H1 (cell line): ENCODE results near the gene TCP11. TPM values are rescaled to one million over a fixed set of nuclear protein-coding genes. Genes with fewer than 3 reads are reported as not detected.

Experiments used
- CTCF ChIA-PET: fragments of 300-600 bp; sonication (Branson Sonifier 250); formaldehyde crosslinking; loops from one replicate; lab custom pipeline; 2021; ENCODE audit not compliant: partially characterized antibody; lab: Charles Lee
- POLR2A ChIA-PET: fragments of 300-600 bp; sonication (Branson Sonifier 250); formaldehyde crosslinking; loops from one replicate; lab custom pipeline; 2021; ENCODE audit warnings: inconsistent platforms; ENCODE audit not compliant: partially characterized antibody; lab: Charles Lee
- DNase-seq, 2 experiments: peaks; one replicate each; pipeline versions ENCODE4 v3.0.0 to v3.0.0-alpha.2; 2010 to 2022; ENCODE audit warnings: low spot score in 2 of 2, low read depth in 1 of 2, mixed read lengths in 1 of 2
- FAIRE-seq: peaks from 2 replicates; lab custom pipeline; 2011; peaks lifted over from hg19 to GRCh38; lab: Jason Lieb, UNC
- H2AFZ ChIP-seq: 2 replicates; pipeline ENCODE4 v1.8.1; 2012; ENCODE audit warnings: low read length, inconsistent platforms
- H2AK5ac ChIP-seq: 2 replicates; pipeline ENCODE4 v1.6.1; 2013; ENCODE audit warnings: low read depth, low read length
- H2BK120ac ChIP-seq: replicated peaks from 2 replicates; pipeline ENCODE3; 2013; ENCODE audit warnings: low read depth, low read length, inconsistent platforms
- H2BK12ac ChIP-seq: 2 replicates; pipeline ENCODE4 v1.6.1; 2013; ENCODE audit warnings: low read depth, low read length
- H2BK15ac ChIP-seq: 2 replicates; pipeline ENCODE4 v1.6.1; 2013; ENCODE audit warnings: low read length
- H2BK20ac ChIP-seq: 2 replicates; pipeline ENCODE4 v1.6.1; 2013; ENCODE audit warnings: low read length
- H2BK5ac ChIP-seq: 2 replicates; pipeline ENCODE4 v1.6.1; 2013; ENCODE audit warnings: low read depth, low read length
- H3K14ac ChIP-seq: 2 replicates; pipeline ENCODE4 v1.6.1; 2013; ENCODE audit warnings: inconsistent platforms; ENCODE audit not compliant: insufficient read length
- H3K18ac ChIP-seq: 2 replicates; pipeline ENCODE4 v1.6.1; 2013; ENCODE audit warnings: low read length; ENCODE audit errors: extremely low read depth
- H3K23ac ChIP-seq: 2 replicates; pipeline ENCODE4 v1.6.1; 2013; ENCODE audit warnings: inconsistent platforms; ENCODE audit not compliant: insufficient read length
- H3K23me2 ChIP-seq: 2 replicates; pipeline ENCODE4 v1.6.1; 2013; ENCODE audit warnings: low read depth, low read length
- H3K27ac ChIP-seq: 2 replicates; pipeline ENCODE4 v1.6.1; 2011; ENCODE audit warnings: low read depth, low read length, inconsistent platforms
- H3K27me3 ChIP-seq, 4 experiments: replicated peaks in 1 of 4; 1 replicate in 1 of 4; 2 replicates in 3 of 4; pipeline versions ENCODE4 v1.6.1 to v1.8.1; 2011 to 2013; ENCODE audit warnings: low read length in 3 of 4, mild to moderate bottlenecking in 3 of 4, inconsistent platforms in 2 of 4, mixed read lengths in 2 of 4, moderate library complexity in 1 of 4; ENCODE audit not compliant: control insufficient read depth in 3 of 4, insufficient read depth in 3 of 4; ENCODE audit errors: extremely low read depth in 1 of 4
- H3K36me3 ChIP-seq, 4 experiments: 2 replicates each; pipeline versions ENCODE4 v1.6.1 to v1.8.1; 2011 to 2013; ENCODE audit warnings: mild to moderate bottlenecking in 4 of 4, low read length in 3 of 4, moderate library complexity in 2 of 4, control low read depth in 1 of 4, inconsistent platforms in 1 of 4; ENCODE audit not compliant: insufficient read depth in 4 of 4, control insufficient read depth in 2 of 4
- H3K4ac ChIP-seq: replicated peaks from 2 replicates; pipeline ENCODE3; 2013; ENCODE audit warnings: low read length, low read depth, mixed read lengths, inconsistent platforms; ENCODE audit not compliant: insufficient read length
- H3K4me1 ChIP-seq, 4 experiments: replicated peaks in 1 of 4; 1 replicate in 1 of 4; 2 replicates in 3 of 4; pipeline versions ENCODE4 v1.6.1 to v1.8.1; 2011 to 2013; ENCODE audit warnings: low read length in 3 of 4, inconsistent platforms in 2 of 4, mixed read lengths in 1 of 4; ENCODE audit not compliant: insufficient read depth in 4 of 4, control insufficient read depth in 3 of 4
- H3K4me2 ChIP-seq, 2 experiments: 2 replicates each; pipeline versions ENCODE4 v1.6.1 to v1.8.1; 2011 to 2013; ENCODE audit warnings: low read depth in 2 of 2, low read length in 2 of 2, control low read depth in 1 of 2, inconsistent platforms in 1 of 2, mild to moderate bottlenecking in 1 of 2; ENCODE audit not compliant: insufficient read depth in 1 of 2
- H3K4me3 ChIP-seq, 4 experiments: fragments of 200-600, 300-600 bp in 1 of 4; sonication (generic), shearing (Covaris generic), sonication (Bioruptor Twin) in 1 of 4; 2 replicates each; pipeline versions ENCODE4 v1.5.1 to v1.8.1; 2011 to 2016; ENCODE audit warnings: low read length in 4 of 4, low read depth in 3 of 4, control low read depth in 2 of 4, inconsistent platforms in 2 of 4, mild to moderate bottlenecking in 2 of 4, mixed read lengths in 1 of 4, moderate library complexity in 1 of 4; ENCODE audit not compliant: insufficient read depth in 2 of 4; ENCODE audit errors: extremely low read depth in 1 of 4
- H3K56ac ChIP-seq: replicated peaks from 2 replicates; pipeline ENCODE3; 2013; ENCODE audit warnings: low read depth, mild to moderate bottlenecking, mixed read lengths, low read length, inconsistent platforms; ENCODE audit not compliant: insufficient read length
- H3K79me1 ChIP-seq: 2 replicates; pipeline ENCODE4 v1.6.1; 2013; ENCODE audit warnings: low read depth, low read length, control low read depth
- H3K79me2 ChIP-seq, 2 experiments: 2 replicates each; pipeline versions ENCODE4 v1.6.1 to v1.8.1; 2012 to 2013; ENCODE audit warnings: low read length in 2 of 2, mild to moderate bottlenecking in 2 of 2, inconsistent platforms in 1 of 2; ENCODE audit not compliant: insufficient read depth in 2 of 2, control insufficient read depth in 1 of 2
- H3K9ac ChIP-seq, 4 experiments: replicated peaks in 1 of 4; 1 replicate in 1 of 4; 2 replicates in 3 of 4; pipeline versions ENCODE4 v1.6.1 to v1.8.1; 2011 to 2013; ENCODE audit warnings: low read depth in 3 of 4, low read length in 3 of 4, control low read depth in 2 of 4, mild to moderate bottlenecking in 2 of 4, moderate library complexity in 2 of 4, inconsistent platforms in 1 of 4; ENCODE audit errors: extremely low read depth in 1 of 4
- H3K9me3 ChIP-seq, 2 experiments: 2 replicates each; pipeline versions ENCODE4 v1.6.1 to v1.8.1; 2012 to 2013; ENCODE audit warnings: mild to moderate bottlenecking in 2 of 2, moderate library complexity in 2 of 2, control low read depth in 1 of 2, inconsistent platforms in 1 of 2, low read depth in 1 of 2, low read length in 1 of 2, mixed read lengths in 1 of 2; ENCODE audit not compliant: insufficient read depth in 2 of 2
- H4K20me1 ChIP-seq, 2 experiments: replicated peaks in 1 of 2; 2 replicates each; pipeline versions ENCODE3 to v1.8.1; 2011 to 2013; ENCODE audit warnings: inconsistent platforms in 2 of 2, low read length in 2 of 2, mild to moderate bottlenecking in 1 of 2; ENCODE audit not compliant: insufficient read depth in 2 of 2, control insufficient read depth in 1 of 2
- H4K5ac ChIP-seq: 2 replicates; pipeline ENCODE4 v1.6.1; 2013; ENCODE audit warnings: low read length, low read depth, mixed read lengths, inconsistent platforms; ENCODE audit not compliant: insufficient read length
- H4K8ac ChIP-seq: 2 replicates; pipeline ENCODE4 v1.8.0; 2013; ENCODE audit warnings: mild to moderate bottlenecking, moderate library complexity, low read length, inconsistent platforms; ENCODE audit not compliant: insufficient read depth; ENCODE audit errors: extremely low read depth
- H4K91ac ChIP-seq: replicated peaks from 2 replicates; pipeline ENCODE3; 2013; ENCODE audit warnings: low read length, mixed read lengths, inconsistent platforms; ENCODE audit not compliant: insufficient read length
- ATF2 ChIP-seq: IDR thresholded peaks from 2 replicates; pipeline ENCODE4 v1.6.1; 2012; ENCODE audit warnings: low read length, inconsistent platforms
- CEBPB ChIP-seq: IDR thresholded peaks from 2 replicates; pipeline ENCODE4 v1.6.1; 2012; ENCODE audit warnings: low read depth, low read length
- EZH2 ChIP-seq: fragments of 200-600 bp; sonication (generic); IDR thresholded peaks from 2 replicates; pipeline ENCODE4 v1.7.1; 2012; ENCODE audit warnings: low read depth, mild to moderate bottlenecking, moderate library complexity, low read length, inconsistent platforms; ENCODE audit not compliant: severe bottlenecking
- RFX5 ChIP-seq: IDR thresholded peaks from 2 replicates; pipeline ENCODE4 v1.6.1; 2011; ENCODE audit warnings: low read depth, low read length, improper control_type of control experiment, borderline replicate concordance
- RNF2 ChIP-seq: fragments of 200-900, 300-1000 bp; sonication (generic); IDR thresholded peaks from 2 replicates; pipeline ENCODE4 v1.7.1; 2016; ENCODE audit warnings: borderline replicate concordance, low read depth, mild to moderate bottlenecking, antibody characterized with exemption, low read length; ENCODE audit not compliant: poor library complexity, severe bottlenecking; ENCODE audit errors: missing control alignments
- SAP30 ChIP-seq: fragments of 300-600 bp; sonication (generic); IDR thresholded peaks from 2 replicates; pipeline ENCODE4 v1.7.1; 2012; ENCODE audit warnings: low read length, moderate library complexity, mild to moderate bottlenecking, inconsistent platforms; ENCODE audit not compliant: insufficient read depth, insufficient replicate concordance
- SP2 ChIP-seq: IDR thresholded peaks from 2 replicates; pipeline ENCODE4 v1.6.1; 2012; ENCODE audit warnings: mild to moderate bottlenecking, low read length, inconsistent platforms
- SRF ChIP-seq: IDR thresholded peaks from 2 replicates; pipeline ENCODE4 v1.6.1; 2011; ENCODE audit warnings: mild to moderate bottlenecking, low read depth, low read length, moderate library complexity
- ZNF274 ChIP-seq: IDR thresholded peaks from 2 replicates; pipeline ENCODE4 v1.7.0; 2012; ENCODE audit warnings: low read length, borderline replicate concordance; ENCODE audit errors: extremely low read depth
- WGBS, 2 experiments: shearing (Covaris generic) in 1 of 2; methylation state at CpG; one replicate each; pipeline versions ENCODE4 v1.1.6 to v1.1.7; 2013 to 2015; ENCODE audit warnings: low lambda C conversion rate in 2 of 2, mixed read lengths in 2 of 2, inconsistent platforms in 1 of 2, low coverage in 1 of 2, missing lambda C conversion rate in 1 of 2; ENCODE audit not compliant: insufficient replicate concordance in 2 of 2, insufficient coverage in 1 of 2, insufficient read length in 1 of 2; ENCODE audit errors: extremely low coverage in 1 of 2, missing lambda C conversion rate in 1 of 2; 5-methylcytosine and 5-hydroxymethylcytosine counted together
- polyA plus RNA-seq, 7 experiments: library from polyadenylated mRNA; depleted of rRNA in 3 of 7; stranded (reverse) in 5 of 7; unstranded in 2 of 7; fragments of >200 nt in 5 of 7; fragments of 200-250 nt in 2 of 7; gene quantifications; 1 replicate in 5 of 7; 2 replicates in 1 of 7; 4 replicates in 1 of 7; pipeline versions ENCODE4 v1.2.1 to v1.2.3, GENCODE V29; 2011 to 2013; ENCODE audit warnings: missing spikeins in 2 of 7, mixed read lengths in 2 of 7
- total RNA-seq: library from RNA; stranded (reverse); fragmentation: NEBNext Ultra II Directional; extraction: Animal tissue kit (Norgen Biotek cat#: 25700); gene quantifications from 2 replicates; pipeline ENCODE4 v1.2.1, GENCODE V29; 2021

TCP11 gene
- total and polyA plus RNA-seq, 2 of the 8 experiments (the other 6 are each of a cell fraction or from before 2014, with no cell fraction given): 0.11 TPM; not detected in 1

GRCh38 chr6:35086636-35087360 is 54.3 kb downstream of the TCP11 start:
- POLR2A ChIA-PET: interaction anchor here (1.2 kb wide), 1 partner anchor 39 kb away, joined by 3 read pairs; no protein-coding TSS in a partner anchor

More at GRCh38 chr6:35086636-35087360, 54.3 kb downstream of the TCP11 start:
- H2AFZ ChIP-seq: no peak overlapping the region
- no peak overlapping the region for H4K91ac ChIP-seq
- H3K18ac ChIP-seq: no peak overlapping the region
- TF ChIP-seq ATF2 (no peak), EZH2 (no peak), CEBPB (no peak), RFX5 (no peak), RNF2 (no peak), SAP30 (no peak), ZNF274 (no peak), SRF (no peak), SP2 (no peak)
- H2BK120ac ChIP-seq: no peak overlapping the region
- H3K4me1 ChIP-seq: peaks cover 0 to 4% (median under 1%) of the 10 kb centered on the region in 4 experiments; a peak in 4 of 7 replicates
- H2BK20ac ChIP-seq: no peak overlapping the region
- no peak overlapping the region for H2AK5ac ChIP-seq
- no peak overlapping the region for H3K14ac ChIP-seq
- CTCF ChIA-PET: interaction anchor here (0.5 to 3.4 kb wide), 9 partner anchors 9 to 1109 kb away, joined by 3 to 13 read pairs (median 4); no protein-coding TSS in a partner anchor
- no peak overlapping the region for H3K56ac ChIP-seq
- H4K20me1 ChIP-seq: peaks cover 0 to 3% of the 10 kb centered on the region in 2 experiments
- H3K79me2 ChIP-seq: no peaks in the 10 kb centered on the region
- no peaks in the 10 kb centered on the region for H3K79me1 ChIP-seq
- H3K4me3 ChIP-seq: no peak overlapping the region
- DNase-seq: no peak
- H3K27ac ChIP-seq: no peak overlapping the region
- H4K5ac ChIP-seq: no peak overlapping the region
- peaks cover 3 to 17% (median 9%) of the 10 kb centered on the region in 4 experiments; a peak in 6 of 8 replicates for H3K36me3 ChIP-seq
- no peaks in the 10 kb centered on the region for H3K9me3 ChIP-seq
- H2BK12ac ChIP-seq: no peak overlapping the region
- no peak overlapping the region for H2BK15ac ChIP-seq
- no peak overlapping the region for H3K4ac ChIP-seq
- no peak overlapping the region for H3K23ac ChIP-seq
- FAIRE-seq: no peak
- WGBS, 2 experiments: 91% methylated on average over 10 of the region's 12 CpGs; no CpG with 5 or more reads in 1 of the 2 experiments
- H3K27me3 ChIP-seq: no peaks in the 10 kb centered on the region
- H3K23me2 ChIP-seq: no peaks in the 10 kb centered on the region
- no peak overlapping the region for H3K4me2 ChIP-seq
- H4K8ac ChIP-seq: 0 out of 2 replicates have a peak overlapping the region, but pooled peaks have one; percentile 16
- no peak overlapping the region; the same call in 1 of the 2 replicates for H2BK5ac ChIP-seq
- no peak overlapping the region for H3K9ac ChIP-seq
